NCI-H2196 (cell line): ENCODE measurements around the gene TULP4.
A peak's percentile ranks its signal among the peaks of the same experiment; 100 is the strongest.
"Not testable (repeated sequence)": the region's sequence is repeated elsewhere in the genome, so short reads cannot be mapped to it uniquely, and the experiment has no call there.

Experiments
- DNase-seq: peaks from one replicate; lab custom pipeline; 2025; ENCODE audit not compliant: unreplicated experiment; lab: John Stamatoyannopoulos, UW

Gene TULP4

DNA sequence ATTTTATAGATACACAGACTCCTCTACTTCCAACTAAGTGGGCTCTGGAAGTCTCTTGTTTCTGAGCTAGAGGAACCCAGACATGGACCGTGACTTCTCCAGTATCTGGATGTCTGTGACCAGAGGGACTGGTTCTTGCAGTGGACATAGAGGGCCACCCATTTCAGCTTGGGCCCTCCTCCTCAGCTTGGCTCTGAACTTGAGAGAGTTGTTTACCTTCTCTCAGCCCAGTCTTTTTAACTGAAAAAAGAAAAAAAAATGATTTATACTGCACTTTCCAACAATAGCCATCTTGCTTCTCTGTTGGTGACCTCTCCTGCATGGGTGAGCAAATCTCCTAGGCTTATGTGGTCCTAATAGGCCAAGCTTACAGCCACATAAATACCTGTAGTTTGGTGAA is 187.3 kb downstream of the TULP4 start:
- no peak for DNase-seq

DNA sequence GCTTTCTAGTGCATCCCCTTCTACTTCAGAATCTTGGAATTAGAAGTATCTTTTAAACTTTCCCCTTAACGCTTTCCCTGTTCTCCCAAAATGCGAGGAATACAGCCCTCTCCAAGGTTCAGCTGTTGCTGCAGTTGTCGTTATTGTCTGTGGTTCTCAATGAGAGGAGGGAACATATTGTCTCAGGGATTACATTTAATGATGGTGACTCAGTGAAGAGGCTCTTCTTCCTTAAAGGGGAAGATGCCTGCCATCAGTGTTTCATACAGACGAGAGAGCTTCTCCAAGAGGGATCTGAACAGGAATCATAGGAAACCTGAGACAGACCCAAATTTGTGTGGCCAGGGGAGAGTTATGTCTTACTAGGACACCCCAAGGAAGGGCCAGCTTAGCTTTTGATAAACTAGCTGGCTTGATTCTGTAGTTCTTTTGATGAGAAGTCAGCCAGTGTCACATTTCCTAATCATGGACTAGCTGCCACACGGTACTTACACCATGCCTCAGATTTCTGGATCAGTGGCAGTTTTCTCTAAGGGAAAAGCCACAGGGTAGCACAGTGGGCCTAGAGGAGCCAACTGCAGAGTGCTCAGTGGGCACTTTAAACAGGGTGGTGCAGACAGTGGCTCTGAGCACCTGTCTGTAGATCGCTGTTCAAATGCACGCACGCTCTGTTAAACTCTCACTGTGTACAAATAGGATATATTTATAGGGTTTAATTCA is 187.9 kb downstream of the TULP4 start:
- DNase-seq = no peak

DNA sequence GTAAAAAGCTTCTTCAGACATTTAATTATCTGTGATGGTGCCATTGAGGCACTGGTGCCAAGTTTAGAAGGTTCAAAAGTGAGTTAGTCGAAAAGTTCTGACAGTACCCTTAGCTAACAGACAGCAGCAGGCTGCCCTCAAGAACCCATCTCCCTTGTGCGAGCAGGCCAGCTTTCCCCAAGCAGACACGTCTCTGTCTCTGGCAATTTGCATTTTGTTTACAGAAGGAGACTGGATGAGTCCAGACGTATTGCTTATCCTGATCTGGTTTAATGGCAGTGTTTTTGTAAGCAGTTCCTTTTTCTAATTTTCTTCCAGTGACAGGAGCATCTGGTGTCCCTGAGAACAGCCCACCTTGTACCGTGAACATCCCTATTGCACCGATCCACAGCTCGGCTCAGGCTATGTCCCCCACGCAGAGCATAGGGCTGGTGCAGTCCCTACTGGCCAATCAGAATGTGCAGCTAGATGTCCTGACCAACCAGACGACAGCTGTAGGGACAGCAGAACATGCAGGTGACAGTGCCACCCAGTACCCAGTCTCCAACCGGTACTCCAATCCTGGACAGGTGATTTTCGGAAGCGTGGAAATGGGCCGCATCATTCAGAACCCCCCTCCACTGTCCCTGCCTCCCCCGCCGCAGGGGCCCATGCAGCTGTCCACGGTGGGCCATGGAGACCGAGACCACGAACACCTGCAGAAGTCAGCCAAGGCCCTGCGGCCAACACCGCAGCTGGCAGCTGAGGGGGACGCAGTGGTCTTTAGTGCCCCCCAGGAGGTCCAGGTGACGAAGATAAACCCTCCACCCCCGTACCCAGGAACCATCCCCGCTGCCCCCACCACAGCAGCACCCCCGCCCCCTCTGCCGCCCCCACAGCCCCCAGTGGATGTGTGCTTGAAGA is 189.3 kb downstream of the TULP4 start:
- no peak for DNase-seq

DNA sequence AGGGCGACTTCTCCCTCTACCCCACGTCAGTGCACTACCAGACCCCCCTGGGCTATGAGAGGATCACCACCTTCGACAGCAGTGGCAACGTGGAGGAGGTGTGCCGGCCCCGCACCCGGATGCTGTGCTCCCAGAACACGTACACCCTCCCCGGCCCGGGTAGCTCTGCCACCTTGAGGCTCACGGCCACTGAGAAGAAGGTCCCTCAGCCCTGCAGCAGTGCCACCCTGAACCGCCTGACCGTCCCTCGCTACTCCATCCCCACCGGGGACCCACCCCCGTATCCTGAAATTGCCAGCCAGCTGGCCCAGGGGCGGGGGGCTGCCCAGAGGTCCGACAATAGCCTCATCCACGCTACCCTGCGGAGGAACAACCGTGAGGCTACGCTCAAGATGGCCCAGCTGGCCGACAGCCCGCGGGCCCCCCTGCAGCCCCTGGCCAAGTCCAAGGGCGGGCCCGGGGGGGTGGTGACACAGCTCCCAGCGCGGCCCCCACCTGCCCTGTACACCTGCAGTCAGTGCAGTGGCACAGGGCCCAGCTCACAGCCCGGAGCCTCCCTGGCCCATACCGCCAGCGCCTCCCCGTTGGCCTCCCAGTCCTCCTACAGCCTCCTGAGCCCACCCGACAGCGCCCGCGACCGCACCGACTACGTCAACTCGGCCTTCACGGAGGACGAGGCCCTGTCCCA is 190.1 kb downstream of the TULP4 start:
- no peak for DNase-seq

DNA sequence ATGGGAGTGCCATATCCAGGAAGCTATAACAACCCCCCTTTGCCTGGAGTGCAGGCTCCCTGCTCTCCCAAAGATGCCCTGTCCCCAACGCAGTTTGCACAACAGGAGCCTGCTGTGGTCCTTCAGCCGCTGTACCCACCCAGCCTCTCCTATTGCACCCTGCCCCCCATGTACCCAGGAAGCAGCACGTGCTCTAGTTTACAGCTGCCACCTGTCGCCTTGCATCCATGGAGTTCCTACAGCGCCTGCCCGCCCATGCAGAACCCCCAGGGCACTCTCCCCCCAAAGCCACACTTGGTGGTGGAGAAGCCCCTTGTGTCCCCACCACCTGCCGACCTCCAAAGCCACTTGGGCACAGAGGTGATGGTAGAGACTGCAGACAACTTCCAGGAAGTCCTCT is 191.0 kb downstream of the TULP4 start:
- DNase-seq = no peak

DNA sequence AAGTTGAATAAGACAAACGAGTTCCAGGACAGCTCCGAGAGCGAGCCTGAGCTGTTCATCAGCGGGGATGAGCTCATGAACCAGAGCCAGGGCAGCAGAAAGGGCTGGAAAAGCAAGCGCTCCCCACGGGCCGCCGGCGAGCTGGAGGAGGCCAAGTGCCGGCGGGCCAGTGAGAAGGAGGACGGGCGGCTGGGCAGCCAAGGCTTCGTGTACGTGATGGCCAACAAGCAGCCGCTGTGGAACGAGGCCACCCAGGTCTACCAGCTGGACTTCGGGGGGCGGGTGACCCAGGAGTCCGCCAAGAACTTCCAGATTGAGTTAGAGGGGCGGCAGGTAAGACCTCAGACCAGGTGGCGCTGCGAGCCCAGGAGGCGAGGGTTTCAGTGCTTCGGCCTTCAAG is 191.6 kb downstream of the TULP4 start:
- no peak for DNase-seq

DNA sequence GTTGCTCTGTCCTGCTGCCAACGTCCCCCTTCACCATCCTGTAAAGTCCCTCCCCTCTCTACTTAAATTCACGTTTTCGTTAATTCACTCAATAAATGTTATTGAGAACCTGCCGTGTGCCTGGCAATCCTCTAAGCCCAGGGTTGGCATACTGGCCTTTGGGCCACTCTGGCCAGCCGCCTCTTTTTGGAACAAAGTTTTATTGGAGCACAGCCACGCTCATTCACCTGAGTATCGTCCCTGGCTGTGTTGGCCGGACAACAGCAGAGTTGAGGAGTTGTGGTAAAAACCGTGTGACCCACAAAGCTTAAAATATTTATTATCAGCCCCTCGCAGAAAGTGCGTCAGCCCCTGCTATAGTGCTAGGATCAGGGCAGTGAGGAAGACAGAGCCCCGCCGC is 192.9 kb downstream of the TULP4 start:
- DNase-seq = no peak

DNA sequence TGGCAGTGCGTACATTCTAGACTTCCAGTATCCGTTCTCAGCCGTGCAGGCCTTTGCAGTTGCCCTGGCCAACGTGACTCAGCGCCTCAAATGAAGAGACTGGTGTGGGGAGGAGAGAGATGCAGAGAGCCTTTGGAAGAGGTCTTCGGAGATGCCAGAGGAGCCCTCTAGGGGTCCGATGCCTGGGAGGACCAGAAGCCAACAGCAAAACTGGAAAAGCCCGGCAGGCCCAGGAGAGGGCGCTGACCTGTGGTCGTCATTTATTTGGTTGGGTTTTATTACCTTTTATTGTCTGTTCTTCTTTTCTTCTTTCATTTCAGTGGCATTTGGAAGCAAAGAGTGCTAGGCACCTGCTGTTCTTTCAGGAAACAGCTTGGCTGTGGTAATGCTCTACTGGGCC is 194.3 kb downstream of the TULP4 start:
- DNase-seq = no peak

DNA sequence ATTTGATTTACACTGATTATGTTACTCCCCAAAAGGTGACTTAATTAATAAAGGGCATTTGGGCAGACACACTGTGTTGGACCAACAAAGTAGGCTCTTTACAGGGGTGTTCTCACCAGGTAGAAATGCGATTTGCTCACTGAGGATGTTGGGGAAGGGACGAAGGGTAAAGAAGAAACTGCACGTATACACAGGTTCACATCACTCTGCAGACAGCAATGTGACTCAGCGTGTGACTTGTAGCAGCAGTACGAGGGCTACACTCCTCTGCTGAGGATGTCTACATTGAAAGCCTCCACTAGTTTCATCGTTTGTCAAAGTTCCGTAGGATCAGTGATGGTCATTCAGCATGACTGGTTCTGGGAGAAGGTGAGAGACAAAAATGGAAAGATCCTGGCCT is 194.9 kb downstream of the TULP4 start:
- no peak for DNase-seq

DNA sequence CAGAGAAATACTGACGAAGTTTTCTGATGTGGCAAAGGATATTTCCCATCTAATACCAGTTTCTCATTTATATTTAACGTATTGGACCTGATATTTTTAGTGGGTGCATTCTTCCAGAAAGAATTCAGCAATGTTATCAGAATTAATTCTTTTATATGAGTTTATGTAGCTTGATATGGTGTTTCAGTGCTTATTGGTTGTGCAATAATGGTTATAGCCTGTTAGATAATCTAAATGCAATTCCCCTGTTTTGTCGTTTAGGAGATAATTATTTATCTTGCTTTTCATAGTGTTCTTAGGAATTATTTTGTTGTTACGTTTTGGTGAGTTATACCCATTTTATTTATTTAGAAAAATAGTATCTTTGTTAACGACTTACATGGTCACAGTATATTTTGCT is 196.2 kb downstream of the TULP4 start:
- DNase-seq = no peak

DNA sequence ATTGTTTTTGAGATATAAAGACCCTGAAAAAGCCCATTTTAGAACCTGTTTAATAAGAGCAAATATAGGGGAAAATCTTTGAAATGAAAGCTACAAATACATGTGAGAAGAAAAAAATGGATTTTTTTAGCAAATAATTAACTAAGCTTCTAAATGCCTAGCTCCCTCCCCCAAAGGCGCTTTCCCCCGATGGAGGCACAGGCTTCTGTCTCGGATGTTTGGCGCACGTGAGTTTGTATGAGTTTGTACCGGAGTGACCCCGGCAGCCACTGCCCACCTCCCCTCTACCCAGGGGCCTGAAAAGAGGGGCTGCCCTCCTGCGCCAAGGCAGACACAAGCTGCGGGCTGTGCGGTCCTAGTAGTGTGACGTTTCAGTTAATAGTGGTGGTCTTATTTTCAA is 197.2 kb downstream of the TULP4 start:
- no peak for DNase-seq

DNA sequence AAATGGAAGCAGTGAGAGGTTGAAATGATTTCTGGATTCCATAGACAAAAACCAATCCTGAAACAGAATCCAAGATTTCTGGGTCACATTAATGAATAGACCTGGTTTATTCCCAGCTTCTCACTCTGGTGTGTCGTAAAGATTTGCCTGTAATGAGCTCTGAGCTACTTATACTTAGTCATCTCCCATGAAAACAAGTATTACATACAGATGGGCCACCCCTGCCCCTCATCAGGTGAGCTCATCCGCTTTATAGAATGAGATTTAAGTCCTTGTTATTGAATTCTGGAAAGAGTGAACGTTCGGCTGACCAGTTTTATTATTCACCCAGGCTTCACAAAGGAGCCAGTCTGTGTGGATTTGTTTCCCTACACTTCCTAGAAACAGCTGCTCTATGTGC is 200.5 kb downstream of the TULP4 start:
- DNase-seq = no peak

DNA sequence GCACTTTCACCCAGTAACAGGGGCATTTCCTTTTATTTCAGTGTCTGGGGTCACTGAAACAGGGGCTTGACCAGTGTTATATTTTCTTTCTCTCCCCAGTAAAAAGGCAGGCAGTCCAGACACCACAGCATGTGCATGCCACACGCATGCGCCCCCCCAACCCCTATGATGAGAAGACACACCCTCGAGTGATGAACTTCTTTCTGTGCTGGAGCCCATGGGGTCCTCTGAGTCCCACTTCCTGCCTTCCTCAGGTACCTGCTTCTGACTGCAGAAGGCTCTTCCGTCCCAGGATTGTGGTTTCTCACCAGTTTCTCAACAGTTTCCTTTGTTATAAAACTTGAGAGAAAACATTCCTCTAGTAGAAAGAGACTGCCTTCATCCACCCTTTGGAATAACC is 201.9 kb downstream of the TULP4 start:
- DNase-seq = no peak

DNA sequence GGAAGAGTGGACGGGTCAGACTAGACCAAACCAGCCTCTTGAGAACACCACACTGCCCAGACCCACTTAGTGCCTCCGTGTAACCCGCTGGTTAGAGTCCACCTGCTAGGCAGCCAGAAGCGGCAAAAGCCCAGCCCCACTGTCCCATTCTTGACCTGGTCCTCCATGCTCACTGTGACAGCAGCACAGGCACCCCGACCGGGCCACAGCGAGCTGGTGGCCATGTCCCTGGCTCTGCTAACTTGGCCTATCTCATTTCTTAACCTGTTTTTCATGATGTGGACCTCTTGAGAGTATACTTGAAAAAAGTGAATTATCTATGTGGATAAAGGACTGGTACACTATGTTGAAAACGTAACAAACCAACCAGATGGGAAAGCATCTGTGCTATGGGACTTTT is 202.7 kb downstream of the TULP4 start:
- DNase-seq = no peak

DNA sequence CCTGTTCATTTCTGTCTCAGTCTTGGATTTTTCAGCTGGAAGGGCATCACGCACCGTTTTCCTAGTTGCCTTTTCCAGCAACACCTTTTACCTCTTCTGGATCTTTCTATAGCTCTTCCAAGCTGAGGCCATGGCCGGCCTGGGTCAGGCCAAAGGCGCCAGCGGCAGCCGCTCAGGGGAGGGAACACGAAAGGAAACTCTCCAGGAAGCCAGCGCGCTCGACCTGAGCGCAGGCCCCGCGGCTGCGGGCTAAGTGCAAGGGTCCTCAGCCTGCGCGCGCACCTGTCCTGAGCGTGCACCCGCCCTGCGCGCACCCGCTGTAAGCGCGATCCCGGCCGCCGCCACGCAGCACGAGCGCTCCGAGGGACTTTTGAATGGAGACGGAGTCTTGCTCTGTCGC is 203.8 kb downstream of the TULP4 start:
- DNase-seq = no peak

DNA sequence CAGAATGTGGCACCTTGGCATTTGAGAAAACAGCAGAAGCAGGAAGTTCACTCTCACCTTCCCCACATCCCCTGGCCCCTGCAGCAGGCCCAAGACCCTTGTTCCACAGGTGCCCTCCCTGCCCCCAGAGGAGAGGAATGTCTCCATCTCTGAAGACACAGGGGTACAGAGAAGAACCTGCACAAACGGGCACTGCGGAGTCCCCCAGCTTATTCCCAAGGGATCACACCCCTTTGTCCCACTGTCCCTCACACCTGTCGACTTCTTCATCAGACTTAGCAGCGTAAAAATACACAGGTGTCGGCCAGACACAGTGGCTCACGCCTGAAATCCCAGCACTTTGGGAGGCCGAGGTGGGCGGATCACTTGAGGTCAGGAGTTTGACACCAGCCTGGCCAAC is 204.8 kb downstream of the TULP4 start:
- no peak for DNase-seq

DNA sequence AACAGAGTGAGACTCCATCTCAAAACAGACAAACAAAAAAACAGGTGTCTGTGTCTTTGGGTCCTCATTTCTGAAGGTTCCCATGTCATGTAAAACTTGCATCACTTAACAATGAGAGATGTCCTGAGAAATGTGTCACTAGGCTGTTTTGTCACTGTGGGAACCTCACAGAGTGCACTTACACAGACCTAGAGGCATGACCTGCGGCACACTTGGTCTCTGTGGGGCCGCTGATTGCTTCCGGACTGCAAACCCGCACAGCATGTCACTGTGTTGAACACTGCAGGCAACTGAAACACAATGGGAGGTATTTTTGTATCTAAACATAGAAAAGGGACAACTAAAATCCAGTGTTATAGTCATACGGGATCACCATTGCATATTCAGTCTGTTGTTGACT is 205.3 kb downstream of the TULP4 start:
- no peak for DNase-seq

DNA sequence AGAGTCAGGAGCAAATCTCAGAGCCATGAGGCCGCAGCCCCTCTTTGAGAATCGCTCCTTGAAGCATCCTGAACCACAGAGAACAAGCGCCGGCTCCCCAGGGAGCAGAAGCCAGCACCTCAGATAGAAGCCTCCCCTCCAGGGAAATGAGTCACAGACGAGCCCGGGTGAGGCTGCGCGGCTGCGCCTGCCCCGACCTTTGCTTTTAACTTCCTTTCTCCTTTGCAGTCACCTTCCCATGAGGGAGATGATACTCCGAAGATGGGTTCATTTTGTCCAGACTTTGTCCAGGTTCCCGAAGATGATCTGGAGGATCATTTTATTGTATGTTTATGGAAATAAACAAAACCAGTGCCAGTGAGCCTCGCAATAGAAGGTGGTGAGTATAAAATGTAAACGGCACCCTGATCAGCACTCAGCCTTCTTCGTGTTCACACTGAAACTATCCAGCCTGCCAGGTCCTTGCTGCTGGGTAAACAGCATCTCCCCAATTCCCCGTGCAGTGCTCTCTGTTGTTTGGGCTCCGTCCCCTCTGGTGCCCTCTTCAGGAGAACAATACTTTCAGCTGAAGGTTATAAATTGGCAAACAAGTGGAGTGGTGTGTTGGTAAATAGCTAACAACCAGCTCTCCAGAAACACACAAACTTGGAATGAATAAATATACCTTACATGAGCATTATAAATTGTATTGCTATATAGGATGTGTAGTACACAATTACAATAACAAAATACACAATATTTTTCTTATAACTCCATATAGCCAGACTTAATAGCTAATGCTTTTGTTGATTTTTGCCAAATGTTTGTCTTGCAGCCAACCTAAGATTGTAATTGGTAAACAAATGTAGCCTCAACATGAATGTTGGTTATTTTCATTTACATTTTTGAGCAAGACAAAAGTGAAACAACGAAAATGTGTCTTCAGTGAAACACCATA is 206.2 kb downstream of the TULP4 start:
- DNase-seq = peak; percentile 22

DNA sequence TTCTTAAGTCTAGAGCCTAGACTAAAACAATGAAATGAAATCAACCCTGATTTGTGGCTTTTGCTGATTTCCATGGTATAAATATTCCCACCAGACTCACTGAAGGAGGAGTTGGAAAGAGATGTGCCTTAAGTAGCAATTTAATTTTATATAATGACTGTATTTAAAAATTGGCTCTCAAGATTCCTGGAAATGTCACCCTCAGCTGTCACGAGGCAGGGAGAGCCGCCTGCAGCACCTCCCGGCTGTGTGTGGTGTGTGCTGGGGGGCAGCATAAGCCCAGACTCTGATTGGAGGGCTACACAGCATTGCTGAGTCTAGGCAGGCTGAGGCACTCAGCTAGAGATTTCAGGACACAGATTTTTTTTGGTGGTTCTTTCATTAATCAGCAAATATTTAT is 207.0 kb downstream of the TULP4 start:
- DNase-seq = no peak

DNA sequence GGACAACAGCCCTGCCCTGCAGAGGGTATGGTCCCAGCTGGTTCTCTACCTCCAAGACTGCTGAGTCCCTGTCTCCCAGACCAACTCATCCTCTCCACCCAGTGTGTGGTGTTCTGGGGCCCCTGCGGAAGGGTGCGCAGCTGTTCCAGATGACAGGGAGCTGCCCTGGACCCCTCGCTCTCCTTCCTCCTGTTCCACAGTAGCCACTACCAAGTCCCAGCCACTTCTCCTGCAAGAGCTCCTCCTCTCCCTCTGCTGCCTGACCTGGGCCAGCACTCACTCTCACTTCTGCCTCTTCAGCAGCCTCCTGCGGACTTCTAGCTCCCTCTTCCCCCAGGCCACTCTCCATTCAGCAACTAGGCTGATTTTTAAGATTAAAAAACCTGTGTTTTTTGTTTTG is 207.5 kb downstream of the TULP4 start:
- DNase-seq = no peak

DNA sequence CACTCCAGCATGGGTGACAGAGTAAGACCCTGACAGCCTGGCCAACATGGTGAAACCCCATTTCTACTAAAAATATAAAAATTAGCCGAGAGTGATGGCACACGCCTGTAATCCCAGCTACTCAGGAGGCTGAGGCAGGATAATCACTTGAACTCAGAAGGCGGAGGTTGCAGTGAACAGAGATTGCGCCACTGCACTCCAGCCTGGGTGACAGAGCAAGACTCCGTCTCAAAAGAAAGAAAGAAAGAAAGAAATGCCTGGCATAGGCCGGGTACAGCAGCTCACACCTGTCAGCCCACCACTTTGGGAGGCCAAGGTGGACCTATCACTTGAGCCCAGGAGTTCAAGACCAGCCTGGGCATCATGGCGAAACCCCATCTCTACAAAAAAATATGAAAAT is 208.7 kb downstream of the TULP4 start:
- DNase-seq = not testable (repeated sequence)
